ENCODE data around the gene DHX32. TPM values are rescaled to one million over a fixed set of nuclear protein-coding genes. Genes with fewer than 3 reads are reported as not detected.

Gene DHX32
- polyA plus RNA-seq, 1 donor from 2014 or later: 25.2 TPM

DNA sequence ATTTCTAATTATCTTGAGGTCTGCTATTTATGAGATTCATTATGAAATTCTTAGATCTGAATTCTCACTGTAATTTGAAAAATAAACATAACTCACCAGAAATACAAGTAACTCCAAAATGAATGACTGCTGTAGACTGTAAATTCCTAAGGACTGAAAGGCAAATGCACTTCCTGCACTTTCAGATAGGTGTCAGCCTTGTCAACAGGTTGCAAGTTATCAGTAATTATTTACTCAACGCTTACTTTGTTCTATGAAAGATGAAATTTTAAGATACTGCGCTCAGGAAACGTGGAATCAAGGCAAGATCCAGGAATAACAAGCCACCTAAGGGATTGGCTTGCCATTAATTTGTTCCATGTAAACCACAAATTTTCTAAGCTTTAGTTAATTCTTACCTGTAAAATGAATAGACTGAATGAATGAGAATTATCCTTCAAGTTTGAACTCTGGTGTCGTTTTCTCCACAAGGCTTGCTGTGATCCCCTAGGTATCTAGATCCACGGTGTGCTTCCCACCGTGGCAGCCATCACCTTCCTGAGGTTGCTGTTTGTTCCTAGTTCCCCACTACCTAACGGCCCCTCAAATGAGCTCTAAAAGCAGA lies 12.6 kb downstream of the DHX32 start:
- Histone ChIP-seq H3F3A (ENCODE audit: insufficient read depth, low read length, poor library complexity, severe bottlenecking) (no peaks in the 10 kb centered on the region), H3K4me3 (ENCODE audit: low read length) (no peak overlapping the region), H3K27me3 (ENCODE audit: insufficient read depth, low read depth, low read length) (no peaks in the 10 kb centered on the region), H3K36me3 (ENCODE audit: insufficient read depth, low read length) (no peaks in the 10 kb centered on the region), H3K9me3 (ENCODE audit: low read length) (no peaks in the 10 kb centered on the region), H3K4me2 (ENCODE audit: low read length) (no peak overlapping the region), H3K9me2 (ENCODE audit: insufficient read depth, low read length) (no peaks in the 10 kb centered on the region), H4K20me1 (ENCODE audit: insufficient read depth) (no peaks in the 10 kb centered on the region), H3K79me2 (replicated peaks; ENCODE audit: insufficient read depth, low read length) (peaks cover 3% of the 10 kb centered on the region), H3K27ac (ENCODE audit: low read length) (no peak overlapping the region), H2AFZ (ENCODE audit: low read depth, low read length) (no peak overlapping the region), H3K9ac (ENCODE audit: low read length) (no peak overlapping the region)
- TF ChIP-seq EZH2 (IDR thresholded peaks at IDR 0.05; ENCODE audit: borderline replicate concordance, insufficient read depth, low read length, poor library complexity, severe bottlenecking) (no peak), SMC3 (conservative IDR thresholded peaks at IDR 0.05; ENCODE audit: poor library complexity) (peak; percentile 69), CTCF (IDR thresholded peaks at IDR 0.05; ENCODE audit: poor library complexity, severe bottlenecking) (peak; percentile 76), TAF1 (IDR thresholded peaks at IDR 0.05; ENCODE audit: low read depth) (no peak), RAD21 (conservative IDR thresholded peaks at IDR 0.05) (peak; percentile 77), POLR2AphosphoS5 (IDR thresholded peaks at IDR 0.05) (no peak), MXI1 (conservative IDR thresholded peaks at IDR 0.05; ENCODE audit: poor library complexity, severe bottlenecking) (no peak), REST (IDR thresholded peaks at IDR 0.05; ENCODE audit: borderline replicate concordance) (no peak)

GRCh38 chr10:125866421-125867029 lies 14.6 kb downstream of the DHX32 start:
- Histone ChIP-seq H3K27ac (ENCODE audit: low read length) (no peak overlapping the region), H3K79me2 (replicated peaks; ENCODE audit: insufficient read depth, low read length) (peaks cover 3% of the 10 kb centered on the region), H3K9ac (ENCODE audit: low read length) (no peak overlapping the region), H3K9me2 (ENCODE audit: insufficient read depth, low read length) (no peaks in the 10 kb centered on the region), H2AFZ (ENCODE audit: low read depth, low read length) (no peak overlapping the region), H3K9me3 (ENCODE audit: low read length) (no peaks in the 10 kb centered on the region), H3K4me3 (ENCODE audit: low read length) (no peak overlapping the region), H3F3A (ENCODE audit: insufficient read depth, low read length, poor library complexity, severe bottlenecking) (no peaks in the 10 kb centered on the region), H3K36me3 (ENCODE audit: insufficient read depth, low read length) (no peaks in the 10 kb centered on the region), H4K20me1 (ENCODE audit: insufficient read depth) (no peaks in the 10 kb centered on the region), H3K27me3 (ENCODE audit: insufficient read depth, low read depth, low read length) (no peaks in the 10 kb centered on the region), H3K4me2 (ENCODE audit: low read length) (no peak overlapping the region)
- no peak for TF ChIP-seq POLR2AphosphoS5 (IDR thresholded peaks at IDR 0.05)
- TF ChIP-seq EP300 (conservative IDR thresholded peaks at IDR 0.05; ENCODE audit: poor library complexity, severe bottlenecking): no peak
